Mammary epithelial cell (primary cell): ENCODE data around the gene DHX38.

ENCODE experiments used
- EZH2 ChIP-seq: IDR thresholded peaks from 2 replicates; pipeline ENCODE4 v1.6.1; 2012; ENCODE audit warnings: low read length, inconsistent platforms, borderline replicate concordance
- TF ChIP-seq, protein P1 (sequence below), 2 donors: IDR thresholded peaks in 1 of 2; conservative IDR thresholded peaks in 1 of 2; 2 replicates each; pipeline ENCODE4 v1.5.1; 2011 to 2012; ENCODE audit warnings: inconsistent platforms in 2 of 2, low read length in 2 of 2, mild to moderate bottlenecking in 2 of 2, control low read depth in 1 of 2, low read depth in 1 of 2; ENCODE audit not compliant: insufficient read depth in 1 of 2; ENCODE audit errors: extremely low read depth in 1 of 2

- TF ChIP-seq, protein P1, sequence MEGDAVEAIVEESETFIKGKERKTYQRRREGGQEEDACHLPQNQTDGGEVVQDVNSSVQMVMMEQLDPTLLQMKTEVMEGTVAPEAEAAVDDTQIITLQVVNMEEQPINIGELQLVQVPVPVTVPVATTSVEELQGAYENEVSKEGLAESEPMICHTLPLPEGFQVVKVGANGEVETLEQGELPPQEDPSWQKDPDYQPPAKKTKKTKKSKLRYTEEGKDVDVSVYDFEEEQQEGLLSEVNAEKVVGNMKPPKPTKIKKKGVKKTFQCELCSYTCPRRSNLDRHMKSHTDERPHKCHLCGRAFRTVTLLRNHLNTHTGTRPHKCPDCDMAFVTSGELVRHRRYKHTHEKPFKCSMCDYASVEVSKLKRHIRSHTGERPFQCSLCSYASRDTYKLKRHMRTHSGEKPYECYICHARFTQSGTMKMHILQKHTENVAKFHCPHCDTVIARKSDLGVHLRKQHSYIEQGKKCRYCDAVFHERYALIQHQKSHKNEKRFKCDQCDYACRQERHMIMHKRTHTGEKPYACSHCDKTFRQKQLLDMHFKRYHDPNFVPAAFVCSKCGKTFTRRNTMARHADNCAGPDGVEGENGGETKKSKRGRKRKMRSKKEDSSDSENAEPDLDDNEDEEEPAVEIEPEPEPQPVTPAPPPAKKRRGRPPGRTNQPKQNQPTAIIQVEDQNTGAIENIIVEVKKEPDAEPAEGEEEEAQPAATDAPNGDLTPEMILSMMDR (conservative IDR thresholded peaks at IDR 0.05 in 1 of 2, IDR thresholded peaks at IDR 0.05 in 1 of 2; ENCODE audit: extremely low read depth in 1 of 2, insufficient read depth in 1 of 2, low read depth in 1 of 2, low read length in 2 of 2): no peak
- no peak for TF ChIP-seq EZH2
These were observed 48.8 kb upstream of the DHX38 start for GRCh38 chr16:72044825-72045359.
